Cortex of kidney (tissue), 1 donor: Measurements from ENCODE around the gene ABHD15.

ENCODE experiments used
- DNase-seq: peaks from one replicate; lab custom pipeline; 2025; lab: John Stamatoyannopoulos, UW

The ABHD15 gene

DNA sequence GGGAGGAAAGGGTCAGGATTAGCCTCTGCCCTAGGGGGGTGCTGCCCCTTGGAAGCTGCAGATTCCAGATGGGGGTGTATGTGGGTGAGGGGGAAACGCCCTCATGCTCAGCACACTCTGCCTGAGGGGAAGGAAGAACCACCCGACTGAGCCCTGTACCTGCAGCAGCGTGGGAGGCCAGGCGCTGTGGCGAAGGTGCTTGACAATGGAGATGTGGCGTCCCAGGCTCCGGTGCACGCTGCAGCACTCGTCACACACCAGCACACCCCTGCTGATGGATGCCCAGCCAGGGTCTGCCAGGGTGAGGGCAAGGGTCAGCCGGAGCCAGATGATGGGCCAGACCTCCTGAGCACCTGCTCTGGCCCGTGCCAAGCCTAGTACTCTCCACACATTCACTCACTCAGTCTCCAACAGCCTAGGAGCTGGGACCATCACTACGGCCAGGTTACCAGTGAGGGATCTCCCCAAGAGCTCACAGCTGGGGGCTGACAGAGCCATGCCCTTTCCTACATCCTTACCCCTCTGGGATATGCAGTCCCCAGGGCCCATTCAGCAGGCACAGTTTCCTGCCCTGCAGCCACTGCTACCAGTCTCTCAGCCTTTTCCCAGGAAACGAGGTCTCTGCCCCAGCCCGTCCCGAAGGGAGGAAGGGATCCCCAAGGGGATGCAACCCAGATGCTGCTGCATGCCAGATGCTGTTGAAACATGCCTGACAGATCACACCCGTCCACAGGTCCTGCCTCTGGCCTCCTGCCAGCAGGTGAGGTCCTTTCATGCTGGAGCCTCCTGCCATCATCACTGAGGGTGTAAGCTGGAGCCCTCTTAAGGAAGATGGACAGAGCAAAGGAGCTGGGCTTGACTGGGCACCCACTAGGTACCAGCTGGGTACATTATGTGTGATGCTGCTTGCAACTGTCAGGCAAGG lies 16.7 kb upstream of the ABHD15 start:
- no peak for DNase-seq

GRCh38 chr17:29582772-29583171 lies 15.9 kb upstream of the ABHD15 start:
- no peak for DNase-seq

DNA sequence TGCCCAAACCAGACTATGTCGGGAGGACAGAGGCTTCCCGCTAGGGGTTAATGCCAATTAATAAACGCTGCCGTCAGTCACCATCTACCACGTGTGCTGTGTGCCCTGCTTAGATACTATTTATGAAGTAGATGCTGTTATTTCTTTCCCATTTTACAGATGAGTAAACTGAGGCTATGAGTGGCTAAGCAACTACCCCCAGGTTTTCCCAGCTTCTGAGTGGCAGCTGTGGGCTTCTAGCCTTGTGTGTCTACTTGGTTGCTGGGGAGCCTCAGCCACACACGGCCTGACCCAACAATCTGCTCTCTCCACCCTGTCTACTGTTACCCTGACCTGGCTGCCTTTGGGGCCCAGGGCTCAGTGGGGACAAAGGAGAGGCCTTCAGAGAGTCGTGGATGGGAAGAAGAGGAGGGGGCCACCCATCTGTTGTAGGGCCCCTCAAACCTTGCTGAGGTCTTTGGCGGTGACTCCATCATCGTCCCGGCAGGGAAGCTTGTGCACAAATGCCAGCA lies 15.5 kb upstream of the ABHD15 start:
- DNase-seq: no peak

GRCh38 chr17:29581583-29582253 lies 14.9 kb upstream of the ABHD15 start:
- no peak for DNase-seq

- no peak for DNase-seq
Observed at GRCh38 chr17:29579866-29580771, 13.3 kb upstream of the ABHD15 start.

DNA sequence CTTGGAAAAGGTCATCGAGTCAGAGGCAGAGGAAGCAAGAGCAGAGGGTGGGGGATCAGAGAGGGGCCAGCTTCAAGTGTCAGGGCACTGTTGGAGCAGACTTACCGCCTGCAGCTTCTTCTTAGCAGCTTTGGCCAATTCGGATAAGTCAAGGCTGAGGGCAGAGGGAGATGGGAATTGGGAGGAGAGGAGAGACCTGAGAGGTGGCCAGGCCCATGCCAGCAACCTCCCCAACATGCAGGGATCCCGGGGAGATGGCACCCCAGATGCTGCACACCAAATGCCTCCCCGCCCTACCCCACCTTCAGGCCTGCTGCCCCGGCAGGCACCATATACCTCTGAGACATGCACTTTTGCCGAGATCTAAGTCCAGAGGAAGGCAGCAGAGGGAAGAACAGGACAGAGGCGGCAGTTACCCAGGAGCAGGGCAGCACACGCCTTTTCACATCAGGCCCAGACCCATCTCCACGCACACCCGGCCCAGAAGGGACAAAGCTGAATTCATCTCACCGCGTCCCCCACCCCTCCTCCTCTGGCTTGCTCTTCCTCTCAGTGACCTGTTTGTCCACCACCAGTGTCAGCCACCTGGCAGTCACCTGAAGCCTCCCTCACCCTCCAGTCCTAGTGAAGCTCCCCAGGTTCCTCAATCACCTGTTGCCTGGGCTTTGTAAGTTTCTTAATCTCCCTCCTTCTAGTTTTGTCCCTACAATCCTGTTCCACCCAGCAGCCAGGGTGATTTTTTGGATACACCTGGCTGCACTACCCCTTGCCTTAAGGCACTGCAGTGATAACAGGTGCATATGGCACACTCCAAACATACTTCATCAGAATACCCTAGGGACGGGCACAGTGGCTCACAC lies 12.0 kb upstream of the ABHD15 start:
- no peak for DNase-seq

- DNase-seq: no peak
Observed at GRCh38 chr17:29577385-29578211, 10.8 kb upstream of the ABHD15 start.

DNA sequence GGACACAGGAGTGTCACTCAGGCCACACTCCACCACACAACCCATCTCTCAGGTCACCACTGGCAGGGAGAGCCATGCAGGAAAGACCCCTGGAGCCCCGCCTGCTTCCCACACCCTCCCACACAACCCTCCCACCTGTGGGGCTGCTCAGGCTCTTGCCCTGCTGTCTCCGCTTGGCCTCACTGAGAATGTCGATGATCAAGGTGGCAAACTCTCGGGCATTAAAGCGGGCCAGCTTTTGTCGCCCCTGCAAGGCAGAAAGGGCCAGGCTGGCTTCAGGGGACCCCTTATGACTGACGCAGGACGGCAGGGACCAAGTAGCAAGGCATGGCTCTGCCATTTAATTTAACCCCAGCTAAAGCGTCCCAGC lies 10.1 kb upstream of the ABHD15 start:
- no peak for DNase-seq

DNA sequence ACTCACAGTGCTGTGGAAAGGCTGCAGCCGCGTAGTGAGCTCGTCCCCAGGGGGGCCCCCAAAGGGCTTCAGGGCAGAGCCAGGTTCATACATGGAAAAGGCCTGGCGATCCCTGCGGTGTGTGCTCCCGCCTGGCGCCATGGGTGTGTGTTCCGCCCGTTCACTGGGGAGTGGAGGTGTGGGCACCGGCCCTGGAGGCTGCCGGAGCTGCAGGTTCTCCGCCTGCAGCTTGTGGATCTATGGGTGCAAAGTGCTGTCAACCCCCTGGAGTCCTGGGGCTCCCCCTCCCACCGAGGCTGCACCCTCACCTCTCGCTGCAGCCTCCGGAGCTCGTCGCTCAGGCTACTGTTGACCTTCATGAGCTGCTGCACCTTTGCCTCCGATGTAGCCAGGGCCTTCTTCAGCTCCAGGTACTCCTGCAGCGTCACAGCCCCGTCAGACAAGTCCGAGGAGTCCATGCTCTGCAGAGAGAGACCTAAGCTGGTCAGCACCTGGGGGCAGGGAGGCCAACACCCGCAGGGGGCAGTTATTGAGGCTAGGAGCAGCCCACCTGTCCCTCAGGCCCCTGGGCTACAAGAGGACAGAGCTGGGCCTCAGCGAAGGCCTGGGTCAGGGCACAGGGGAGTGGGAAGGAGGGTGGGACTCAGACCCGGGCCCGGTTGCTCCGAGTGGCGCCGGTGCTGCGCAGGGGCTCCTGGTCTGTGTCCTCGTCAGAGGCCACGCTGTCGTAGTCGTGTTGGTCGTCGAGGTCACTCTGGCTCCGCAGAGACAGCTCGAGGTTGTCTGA lies 9.6 kb upstream of the ABHD15 start:
- DNase-seq: no peak

DNA sequence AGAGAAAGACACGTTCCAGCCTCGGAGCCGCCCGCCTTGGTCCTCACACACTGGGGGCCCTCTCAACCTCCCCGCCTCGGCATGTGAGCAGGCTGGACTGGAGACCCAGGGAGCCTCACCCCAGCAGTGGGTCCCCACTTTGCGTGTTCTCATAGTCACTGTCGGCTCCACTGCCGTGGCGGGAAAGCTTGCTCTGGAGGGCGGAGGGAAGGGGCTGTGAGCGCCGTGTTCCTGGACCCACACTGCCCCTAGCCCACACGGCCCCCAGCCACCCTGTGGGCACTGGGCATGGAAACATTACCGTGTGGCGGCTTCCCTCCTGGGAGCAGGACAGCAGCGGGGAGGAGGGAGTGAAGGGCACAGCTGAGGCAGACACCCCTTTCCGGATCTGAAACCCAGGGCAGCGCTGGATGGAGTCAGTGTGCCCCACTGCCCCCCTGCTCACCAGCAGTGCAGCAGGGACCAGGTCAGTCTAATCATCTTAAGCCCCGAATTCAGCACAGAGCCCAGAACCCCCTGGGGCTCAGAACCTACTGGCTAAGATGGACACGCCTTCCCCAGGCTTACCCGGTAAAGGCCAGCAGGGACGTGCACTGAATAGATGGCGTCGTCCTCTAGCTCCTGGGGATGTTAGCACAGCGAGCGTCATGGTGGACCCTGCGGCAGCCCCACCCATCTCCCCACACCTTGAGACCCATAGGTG lies 8.8 kb upstream of the ABHD15 start:
- DNase-seq: no peak

DNA sequence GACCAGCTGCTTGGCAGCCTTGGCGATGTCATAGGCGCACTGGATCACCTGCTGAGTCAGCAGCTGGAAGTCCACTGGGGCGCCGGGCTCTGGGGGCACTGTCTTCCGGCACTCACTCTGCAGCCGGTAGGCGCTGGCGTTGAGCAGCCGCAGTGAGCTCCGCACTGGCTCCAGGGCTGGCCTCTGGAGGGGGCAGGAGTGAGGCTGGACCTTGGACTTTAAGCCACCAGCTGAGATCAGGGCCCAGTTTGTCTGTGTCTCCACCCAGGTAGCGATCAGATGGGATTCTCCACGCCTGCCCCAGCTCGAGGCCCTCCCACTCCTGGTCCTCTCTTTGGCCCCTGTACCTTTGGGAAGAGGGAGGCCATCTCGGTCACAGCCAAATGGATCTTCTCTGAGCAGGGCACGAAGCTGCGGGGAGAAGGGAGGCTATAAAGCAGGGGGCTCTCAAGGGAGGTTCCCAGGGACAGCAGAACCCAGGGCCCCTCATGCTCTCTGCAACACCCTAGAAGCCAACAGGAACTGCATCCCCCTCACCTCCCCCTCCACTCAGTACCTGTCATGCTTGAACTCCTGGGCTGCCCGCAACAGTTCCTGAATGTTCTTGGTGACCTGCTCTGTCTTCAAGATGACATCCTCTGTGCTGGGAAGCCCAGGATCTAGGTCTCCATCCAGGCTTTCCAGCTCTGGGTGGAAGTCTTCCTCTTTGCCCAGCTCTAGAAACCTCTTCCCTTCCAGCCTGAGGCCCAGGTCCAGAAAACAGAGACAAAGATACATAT lies 8.1 kb upstream of the ABHD15 start:
- no peak for DNase-seq

DNA sequence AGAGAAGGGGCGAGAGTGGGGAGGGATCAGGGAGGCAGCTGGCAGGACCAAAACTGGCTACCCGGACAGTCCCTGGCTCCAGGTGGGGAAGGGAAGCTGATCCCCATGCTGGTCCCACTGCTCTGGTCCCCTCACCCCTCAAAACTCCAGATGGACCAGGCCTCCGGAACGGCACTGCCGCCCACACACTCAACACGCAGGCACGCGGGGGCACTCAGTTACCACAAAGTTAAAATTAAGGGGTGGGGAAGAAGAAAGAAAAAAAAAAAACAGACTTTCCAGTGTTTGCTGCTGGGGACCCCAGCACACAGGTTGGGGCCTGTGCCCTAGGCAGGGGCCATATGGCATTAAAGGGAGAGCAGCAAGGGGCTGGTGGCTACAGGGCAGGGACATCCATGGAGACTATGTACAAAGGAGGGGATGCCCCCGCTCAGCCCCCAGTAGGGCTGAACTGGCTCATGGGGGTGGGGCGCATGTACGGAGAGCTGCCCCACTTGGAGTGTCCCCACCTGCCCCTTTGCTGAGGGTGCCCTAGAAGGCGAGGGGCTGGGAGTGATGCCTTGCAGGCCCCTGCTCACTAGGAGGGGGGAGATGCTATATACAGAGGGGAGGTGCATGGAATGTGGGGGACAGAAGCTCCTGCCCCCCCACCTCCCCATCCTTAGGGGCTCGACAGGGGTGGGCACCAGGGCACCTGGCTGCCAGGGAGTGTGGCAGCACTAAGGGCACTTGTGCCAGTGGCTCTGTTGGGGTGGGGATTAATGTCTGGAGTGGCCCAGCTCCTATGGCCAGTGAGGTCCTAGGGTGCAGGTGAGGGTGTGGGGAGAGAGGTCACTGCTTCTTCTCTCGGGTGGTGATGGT lies 7.3 kb upstream of the ABHD15 start:
- no peak for DNase-seq

DNA sequence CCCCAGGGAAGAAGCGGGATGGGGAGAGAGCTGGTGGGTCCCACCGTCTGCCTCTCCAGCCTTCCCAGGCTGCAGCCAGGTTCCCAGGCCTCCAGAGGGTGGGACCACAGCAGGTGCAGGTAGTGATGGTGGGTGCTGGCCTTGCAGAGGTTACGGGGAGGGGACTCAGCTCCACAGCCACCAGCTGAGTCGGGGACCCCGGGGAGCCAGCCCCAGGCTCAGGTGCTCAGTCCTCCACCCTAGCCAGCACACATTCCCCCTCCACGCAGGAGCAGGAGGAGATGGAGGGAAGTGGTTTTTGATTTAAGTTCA lies 6.7 kb upstream of the ABHD15 start:
- DNase-seq: no peak

DNA sequence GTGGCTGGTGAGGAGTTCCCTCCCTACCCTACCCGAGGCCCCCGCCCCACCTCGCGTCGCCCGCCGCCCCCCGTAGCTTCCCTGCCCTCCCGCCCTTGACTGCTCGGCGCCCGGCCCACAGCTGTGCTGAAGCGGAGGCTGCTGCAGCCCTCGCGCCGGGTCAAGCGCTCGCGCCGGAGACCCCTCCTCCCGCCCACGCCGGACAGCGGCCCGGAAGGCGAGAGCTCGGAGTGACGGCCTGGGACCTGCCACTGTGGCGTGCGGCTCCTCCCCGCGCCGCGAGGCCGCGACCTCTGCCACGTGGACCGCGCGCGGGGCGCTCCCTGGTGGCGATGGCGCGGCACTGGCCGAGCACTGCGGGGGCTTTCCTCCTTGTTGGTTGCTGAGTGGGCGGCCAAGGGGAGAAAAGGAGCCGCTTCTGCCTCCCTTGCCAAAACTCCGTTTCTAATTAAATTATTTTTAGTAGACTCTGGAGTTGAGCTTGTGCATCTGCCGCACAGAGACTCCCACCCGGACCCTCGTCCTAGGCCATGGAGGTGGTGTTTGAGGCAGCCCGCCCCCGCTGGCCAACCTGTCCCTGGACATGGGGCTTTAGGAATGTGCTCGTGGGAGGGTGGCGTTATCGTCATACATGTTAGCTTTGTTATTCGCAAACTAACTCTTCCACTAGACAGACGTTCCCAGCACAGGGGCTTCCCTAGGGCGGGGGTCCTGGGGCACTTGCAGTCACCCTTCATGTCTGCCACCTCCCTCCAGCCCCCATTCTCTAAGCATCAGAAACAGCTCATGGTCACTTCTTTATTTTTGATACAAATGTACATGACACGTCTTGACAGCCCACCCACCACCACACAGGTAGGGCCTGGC lies 6.1 kb upstream of the ABHD15 start:
- DNase-seq: no peak

DNA sequence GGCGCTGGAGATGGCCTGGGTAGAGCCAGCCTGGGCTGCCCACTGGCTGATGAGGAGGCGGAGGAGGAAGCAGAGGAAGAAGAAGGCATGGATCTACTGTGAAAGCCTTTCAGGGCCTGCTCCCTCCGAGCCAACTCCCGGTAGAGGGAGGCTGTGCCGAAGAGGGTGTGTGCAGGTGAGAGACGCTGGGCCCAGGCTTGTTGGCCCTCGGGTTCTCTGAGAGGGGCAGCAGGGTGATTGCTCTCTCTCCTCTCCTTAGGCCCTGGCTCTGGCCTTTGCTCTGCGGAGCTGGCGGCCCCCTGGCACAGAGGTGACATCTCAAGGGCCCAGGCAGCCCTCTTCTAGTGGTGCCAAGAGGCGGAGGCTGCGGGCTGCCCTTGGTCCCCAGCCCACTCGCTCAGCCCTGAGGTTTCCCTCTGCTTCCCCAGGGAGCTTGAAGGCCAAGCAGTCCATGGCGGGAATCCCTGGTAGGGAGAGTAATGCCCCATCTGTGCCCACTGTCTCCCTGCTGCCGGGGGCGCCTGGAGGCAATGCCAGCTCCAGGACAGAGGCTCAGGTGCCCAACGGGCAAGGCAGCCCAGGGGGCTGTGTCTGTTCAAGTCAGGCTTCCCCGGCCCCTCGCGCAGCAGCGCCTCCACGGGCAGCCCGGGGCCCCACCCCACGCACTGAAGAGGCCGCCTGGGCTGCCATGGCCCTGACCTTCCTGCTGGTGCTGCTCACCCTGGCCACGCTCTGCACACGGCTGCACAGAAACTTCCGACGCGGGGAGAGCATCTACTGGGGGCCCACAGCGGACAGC lies 5.2 kb upstream of the ABHD15 start:
- DNase-seq: no peak
